Fibroblast of lung (primary cell): Measurements from ENCODE around the gene AMIGO3. TPM values are rescaled to one million over a fixed set of nuclear protein-coding genes. Genes with fewer than 3 reads are reported as not detected.
A peak's percentile ranks its signal among the peaks of the same experiment; 100 is the strongest.

ENCODE experiments used
- DNase-seq, 2 donors: peaks; one replicate each; pipeline versions ENCODE4 v3.0.0 to v3.0.0-alpha.2; 2010; ENCODE audit warnings: low read depth in 2 of 2
- H2AFZ ChIP-seq: 2 replicates; pipeline ENCODE4 v1.5.1; 2012; ENCODE audit warnings: low read length, control low read depth, inconsistent platforms
- H3K27ac ChIP-seq: 2 replicates; pipeline ENCODE4 v1.5.1; 2011; ENCODE audit warnings: low read length, control low read depth; ENCODE audit not compliant: insufficient read depth
- H3K27me3 ChIP-seq: 2 replicates; pipeline ENCODE4 v1.5.1; 2011; ENCODE audit warnings: mild to moderate bottlenecking, low read length; ENCODE audit not compliant: control insufficient read depth, insufficient read depth
- H3K36me3 ChIP-seq: 2 replicates; pipeline ENCODE4 v1.5.1; 2011; ENCODE audit warnings: low read length; ENCODE audit not compliant: control insufficient read depth, insufficient read depth
- H3K4me1 ChIP-seq: 2 replicates; pipeline ENCODE4 v1.5.1; 2011; ENCODE audit warnings: low read length; ENCODE audit not compliant: control insufficient read depth, insufficient read depth; ENCODE audit errors: extremely low read depth
- H3K4me2 ChIP-seq: 2 replicates; pipeline ENCODE4 v1.5.1; 2011; ENCODE audit warnings: low read length, control low read depth; ENCODE audit not compliant: insufficient read depth; ENCODE audit errors: extremely low read depth
- H3K4me3 ChIP-seq, 4 experiments: fragments of 200-600 bp in 1 of 4; sonication (generic) in 1 of 4; replicated peaks in 1 of 4; 2 replicates each; pipeline ENCODE4 v1.5.1; 2011 to 2016; ENCODE audit warnings: low read length in 4 of 4, low read depth in 3 of 4, mild to moderate bottlenecking in 3 of 4, control low read depth in 2 of 4, inconsistent platforms in 1 of 4, mixed read lengths in 1 of 4; ENCODE audit not compliant: insufficient read depth in 1 of 4; ENCODE audit errors: control extremely low read depth in 1 of 4
- H3K79me2 ChIP-seq: 2 replicates; pipeline ENCODE4 v1.5.1; 2012; ENCODE audit warnings: mild to moderate bottlenecking, low read length, inconsistent platforms; ENCODE audit not compliant: control insufficient read depth, insufficient read depth
- H3K9ac ChIP-seq: 2 replicates; pipeline ENCODE4 v1.5.1; 2011; ENCODE audit warnings: mild to moderate bottlenecking, low read length, control low read depth; ENCODE audit not compliant: insufficient read depth
- H3K9me3 ChIP-seq: 2 replicates; pipeline ENCODE4 v1.5.1; 2012; ENCODE audit warnings: low read depth, low read length; ENCODE audit not compliant: control insufficient read depth, insufficient read depth
- H4K20me1 ChIP-seq: 2 replicates; pipeline ENCODE4 v1.5.1; 2011; ENCODE audit warnings: low read length; ENCODE audit not compliant: control insufficient read depth, insufficient read depth; ENCODE audit errors: extremely low read depth
- CTCF ChIP-seq, 2 donors: IDR thresholded peaks in 1 of 2; conservative IDR thresholded peaks in 1 of 2; 1 replicate in 1 of 2; 2 replicates in 1 of 2; pipeline ENCODE4 v1.5.1; 2011 to 2012; ENCODE audit warnings: low read length in 2 of 2, control low read depth in 1 of 2, inconsistent platforms in 1 of 2, low read depth in 1 of 2, mild to moderate bottlenecking in 1 of 2
- EZH2 ChIP-seq: IDR thresholded peaks from 2 replicates; pipeline ENCODE4 v1.5.1; 2012; ENCODE audit warnings: low read length, control low read depth, mild to moderate bottlenecking; ENCODE audit errors: missing control alignments
- polyA plus RNA-seq, 2 donors: library from polyadenylated mRNA; depleted of rRNA in 1 of 2; stranded (reverse) in 1 of 2; unstranded in 1 of 2; fragments of >200 nt; gene quantifications; 2 replicates each; pipeline ENCODE4 v1.2.1, GENCODE V29; 2011 to 2012; ENCODE audit warnings: missing spikeins in 1 of 2
- total RNA-seq: library from RNA; depleted of rRNA; stranded (reverse); fragments of >200 nt; gene quantifications from 2 replicates; pipeline ENCODE4 v1.2.1, GENCODE V29; 2014

AMIGO3 gene
- total and polyA plus RNA-seq, 2 donors (not counting 1 experiment from before 2014, with no cell fraction given) = 0.33 TPM; not detected in 1

GRCh38 chr3:49727154-49727923, 7.9 kb upstream of the AMIGO3 start:
- Histone ChIP-seq H3K27ac (no peak overlapping the region), H4K20me1 (no peaks in the 10 kb centered on the region), H3K9ac (no peak overlapping the region), H3K79me2 (peaks cover 13% of the 10 kb centered on the region), H3K4me2 (no peak overlapping the region), H3K36me3 (peaks cover 22% of the 10 kb centered on the region), H3K4me1 (peaks cover 7% of the 10 kb centered on the region), H3K27me3 (no peaks in the 10 kb centered on the region), H2AFZ (no peak overlapping the region), H3K4me3 (no peak overlapping the region), H3K9me3 (no peaks in the 10 kb centered on the region)
- TF ChIP-seq CTCF (conservative IDR thresholded peaks at IDR 0.05 in 1 of 2, IDR thresholded peaks at IDR 0.05 in 1 of 2; ENCODE audit: low read depth in 1 of 2, low read length in 2 of 2) (no peak), EZH2 (no peak)
- DNase-seq = no peak

GRCh38 chr3:49725906-49726681, 6.6 kb upstream of the AMIGO3 start:
- Histone ChIP-seq H3K9ac (no peak overlapping the region), H3K27me3 (no peaks in the 10 kb centered on the region), H4K20me1 (no peaks in the 10 kb centered on the region), H3K4me3 (no peak overlapping the region), H2AFZ (no peak overlapping the region), H3K79me2 (peaks cover 16% of the 10 kb centered on the region), H3K4me1 (peaks cover 7% of the 10 kb centered on the region), H3K9me3 (no peaks in the 10 kb centered on the region), H3K4me2 (no peak overlapping the region), H3K36me3 (peaks cover 27% of the 10 kb centered on the region), H3K27ac (no peak overlapping the region)
- no peak for DNase-seq
- no peak for TF ChIP-seq EZH2
- no peak for TF ChIP-seq CTCF (conservative IDR thresholded peaks at IDR 0.05 in 1 of 2, IDR thresholded peaks at IDR 0.05 in 1 of 2; ENCODE audit: low read depth in 1 of 2, low read length in 2 of 2)

GRCh38 chr3:49724586-49724985, 5.1 kb upstream of the AMIGO3 start:
- Histone ChIP-seq H3K4me3 (peak overlapping the region; percentile 49 to 98 (median 56)), H3K4me2 (peak overlapping the region; percentile 90), H3K27me3 (no peaks in the 10 kb centered on the region), H3K27ac (peak overlapping the region; percentile 92), H4K20me1 (no peaks in the 10 kb centered on the region), H3K79me2 (peaks cover 16% of the 10 kb centered on the region), H2AFZ (no peak overlapping the region), H3K9me3 (no peaks in the 10 kb centered on the region), H3K9ac (peak overlapping the region; percentile 78), H3K4me1 (peaks cover 7% of the 10 kb centered on the region), H3K36me3 (peaks cover 34% of the 10 kb centered on the region)
- TF ChIP-seq CTCF (conservative IDR thresholded peaks at IDR 0.05 in 1 of 2, IDR thresholded peaks at IDR 0.05 in 1 of 2; ENCODE audit: low read depth in 1 of 2, low read length in 2 of 2) = no peak
- TF ChIP-seq EZH2 = no peak
- no peak for DNase-seq
